NB4 (cell line): Measurements from ENCODE around the gene OR7C1.
"Not testable (repeated sequence)": the region's sequence is repeated elsewhere in the genome, so short reads cannot be mapped to it uniquely, and the experiment has no call there.

Experiments
- MYC ChIP-seq: IDR thresholded peaks from 2 replicates; pipeline ENCODE4 v1.6.1; 2011; ENCODE audit warnings: low read depth, low read length
- POLR2A ChIP-seq: IDR thresholded peaks from 2 replicates; pipeline ENCODE4 v1.6.1; 2011; ENCODE audit warnings: mild to moderate bottlenecking; ENCODE audit not compliant: insufficient read length; ENCODE audit errors: extremely low read depth

DNA sequence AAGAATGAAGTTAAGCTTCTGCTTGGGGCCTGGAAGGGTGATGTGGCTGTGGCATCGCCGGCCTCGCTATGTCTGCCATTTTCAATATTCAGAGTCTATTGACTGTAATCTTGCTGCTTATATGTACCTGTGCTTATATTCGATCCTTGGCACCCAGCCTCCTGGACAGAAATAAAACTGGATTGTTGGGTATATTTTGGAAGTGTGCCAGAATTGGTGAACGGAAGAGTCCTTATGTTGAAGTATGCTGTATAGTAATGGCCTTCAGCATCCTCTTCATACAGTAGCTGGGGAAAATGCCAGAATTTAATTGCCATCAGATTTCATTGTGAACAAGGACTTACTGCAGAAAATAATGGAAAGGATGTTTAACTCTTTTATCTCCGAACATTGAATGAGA, 42.7 kb downstream of the OR7C1 start:
- not testable (repeated sequence) for TF ChIP-seq POLR2A, MYC
